ELR (cell line): ENCODE data around the gene PLPPR2.
"Not testable (repeated sequence)": the region's sequence is repeated elsewhere in the genome, so short reads cannot be mapped to it uniquely, and the experiment has no call there.

Source experiments
- DNase-seq: peaks from one replicate; pipeline ENCODE4 v3.0.0-alpha.2; 2015; ENCODE audit warnings: low read depth

Gene PLPPR2, protein sequence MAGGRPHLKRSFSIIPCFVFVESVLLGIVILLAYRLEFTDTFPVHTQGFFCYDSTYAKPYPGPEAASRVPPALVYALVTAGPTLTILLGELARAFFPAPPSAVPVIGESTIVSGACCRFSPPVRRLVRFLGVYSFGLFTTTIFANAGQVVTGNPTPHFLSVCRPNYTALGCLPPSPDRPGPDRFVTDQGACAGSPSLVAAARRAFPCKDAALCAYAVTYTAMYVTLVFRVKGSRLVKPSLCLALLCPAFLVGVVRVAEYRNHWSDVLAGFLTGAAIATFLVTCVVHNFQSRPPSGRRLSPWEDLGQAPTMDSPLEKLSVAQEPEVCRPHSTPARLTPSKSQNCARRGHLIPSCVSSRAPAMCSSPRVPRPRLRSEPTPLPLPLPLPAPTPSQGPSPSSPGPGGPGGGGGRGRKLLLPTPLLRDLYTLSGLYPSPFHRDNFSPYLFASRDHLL

DNA sequence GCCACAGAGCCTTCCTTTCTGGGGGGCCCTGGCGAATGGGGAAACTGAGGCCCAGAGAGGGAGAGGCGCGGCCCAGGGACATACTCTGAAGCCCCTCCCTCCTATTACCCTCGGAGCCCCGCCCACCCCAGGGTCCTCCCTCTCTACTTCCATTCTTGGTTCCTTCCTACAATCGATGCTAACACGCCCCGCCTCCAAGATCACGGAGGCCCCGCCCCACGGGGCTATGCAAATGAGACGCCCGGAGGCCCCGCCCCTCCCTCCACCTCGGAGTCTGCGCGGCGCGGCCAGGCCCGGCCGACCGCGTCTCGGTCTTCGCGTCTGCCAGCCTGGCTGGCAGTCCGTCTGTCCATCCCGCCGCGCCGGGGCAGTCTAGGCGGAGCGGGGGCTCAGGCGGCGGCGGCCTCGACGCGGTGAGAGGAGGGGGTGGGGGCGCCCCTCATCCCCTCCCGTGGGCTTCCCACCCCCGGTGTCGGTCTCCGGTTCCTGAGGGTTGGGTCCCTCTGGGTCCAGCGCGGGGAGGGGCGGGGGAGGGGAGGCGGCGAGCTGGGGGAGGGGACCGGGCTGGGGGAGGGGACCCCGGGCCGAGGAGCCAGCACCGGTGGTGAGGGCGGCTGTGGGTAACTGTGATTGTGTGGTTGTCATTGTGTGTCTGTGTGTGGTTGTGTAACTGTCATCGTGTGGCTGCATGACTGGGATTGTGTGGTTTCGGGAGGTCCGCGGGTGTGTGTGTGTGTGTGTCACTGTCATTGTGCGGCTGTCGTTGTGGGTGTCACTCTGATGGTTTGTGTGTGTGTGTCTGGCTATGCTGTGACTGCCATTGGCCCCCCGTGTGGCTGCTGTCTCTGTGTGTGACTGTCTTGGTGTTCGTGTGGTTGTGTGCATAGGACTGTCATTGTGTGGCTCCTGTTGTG lies at the start of gene PLPPR2:
Gene PLPPR2, plus strand, starts transcription at position 273 of the 914 bp plus-strand sequence. CDS start 2,242 bp downstream, outside the sequence.
- peak; percentile 92 for DNase-seq

DNA sequence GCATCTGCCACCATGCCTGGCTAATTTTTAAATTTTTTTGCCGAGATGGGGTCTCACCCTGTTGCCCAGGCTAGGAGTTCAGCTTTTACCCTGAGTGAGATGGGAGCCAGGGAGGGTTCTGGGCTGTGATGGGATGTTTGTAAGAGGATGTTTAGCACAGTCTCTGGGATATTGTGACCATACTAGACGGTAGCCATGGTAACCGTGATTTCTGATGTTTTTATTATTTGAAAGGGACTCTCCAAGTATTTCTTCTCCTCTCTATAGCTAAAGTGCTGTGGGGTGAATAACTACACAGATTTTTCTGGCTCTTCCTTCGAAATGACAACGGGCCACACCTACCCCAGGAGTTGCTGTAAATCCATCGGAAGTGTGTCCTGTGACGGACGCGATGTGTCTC lies 48.9 kb upstream of the PLPPR2 start:
- DNase-seq: no peak

DNA sequence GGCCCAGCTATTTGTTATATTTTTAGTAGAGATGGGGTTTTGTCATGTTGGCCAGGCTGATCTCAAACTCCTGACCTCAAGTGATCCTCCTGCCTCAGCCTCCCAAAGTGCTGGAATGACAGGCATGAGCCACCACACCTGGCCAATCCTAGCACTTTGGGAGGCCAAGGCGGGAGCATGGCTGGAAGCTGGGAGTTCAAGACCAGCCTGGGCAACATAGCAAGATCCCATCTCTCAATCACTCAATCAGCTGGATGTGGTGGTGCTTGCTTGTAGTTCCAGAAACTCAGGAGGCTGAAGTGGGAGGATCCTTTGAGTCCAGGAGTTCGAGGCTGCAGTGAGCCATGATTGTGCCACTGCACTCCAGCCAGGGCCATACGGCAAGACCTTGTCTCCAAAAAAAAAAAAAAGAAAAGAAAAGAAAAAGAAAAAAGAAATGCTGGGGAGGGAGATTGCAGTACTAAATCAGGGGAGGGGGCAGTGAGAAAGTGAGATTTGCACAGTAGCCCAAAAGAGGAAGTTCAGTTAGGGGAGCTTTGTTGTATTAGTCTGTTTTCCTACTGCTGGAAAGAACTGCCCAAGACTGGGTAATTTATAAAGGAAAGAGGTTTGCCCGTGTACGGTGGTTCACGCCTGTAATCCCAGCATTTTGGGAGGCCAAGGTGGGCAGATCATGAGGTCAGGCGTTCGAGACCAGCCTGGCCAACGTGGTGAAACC lies 34.8 kb upstream of the PLPPR2 start:
- DNase-seq: not testable (repeated sequence)

DNA sequence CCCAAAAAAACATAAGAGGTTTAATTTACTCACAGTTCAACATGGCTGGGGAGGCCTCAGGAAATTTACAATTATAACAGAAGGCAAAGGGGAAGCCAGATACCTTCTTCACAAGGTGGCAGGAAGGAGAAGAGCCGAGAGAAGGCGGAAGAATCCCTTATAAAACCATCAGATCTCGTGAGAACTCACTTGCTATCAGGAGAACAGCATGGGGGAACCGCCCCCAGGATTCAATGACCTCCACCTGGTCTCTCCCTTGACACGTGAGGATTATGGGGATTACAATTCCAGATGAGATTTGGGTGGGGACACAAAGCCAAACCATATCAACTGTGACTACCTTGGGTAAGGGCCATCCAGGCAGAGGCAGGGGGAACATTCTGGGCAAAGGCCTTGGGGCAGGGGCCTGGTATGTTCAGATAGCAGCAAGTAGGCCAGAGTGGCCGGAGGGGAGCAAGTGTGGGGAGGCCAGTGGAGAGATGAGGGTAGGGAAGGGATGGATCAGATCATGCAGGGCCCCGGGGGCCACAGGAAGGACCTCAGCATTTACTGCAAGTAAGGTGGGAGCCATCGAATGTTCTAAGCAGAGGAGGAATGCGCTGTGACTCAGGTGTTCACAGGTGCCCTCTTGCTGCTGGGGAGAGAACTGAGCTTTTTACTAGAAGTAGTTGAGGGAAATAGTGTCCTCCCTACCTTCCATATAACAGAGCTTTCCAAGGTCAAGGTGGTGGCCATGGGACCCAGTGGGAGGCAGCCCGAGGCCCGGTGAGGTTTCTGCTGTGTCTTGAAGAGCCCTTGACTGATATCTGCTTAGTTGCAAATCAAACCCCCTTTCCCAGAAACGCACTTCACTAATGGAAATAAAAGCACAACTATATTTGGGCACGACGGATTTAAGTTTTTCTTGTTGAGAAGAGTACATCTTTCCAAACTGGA lies 33.8 kb upstream of the PLPPR2 start:
- DNase-seq: no peak

DNA sequence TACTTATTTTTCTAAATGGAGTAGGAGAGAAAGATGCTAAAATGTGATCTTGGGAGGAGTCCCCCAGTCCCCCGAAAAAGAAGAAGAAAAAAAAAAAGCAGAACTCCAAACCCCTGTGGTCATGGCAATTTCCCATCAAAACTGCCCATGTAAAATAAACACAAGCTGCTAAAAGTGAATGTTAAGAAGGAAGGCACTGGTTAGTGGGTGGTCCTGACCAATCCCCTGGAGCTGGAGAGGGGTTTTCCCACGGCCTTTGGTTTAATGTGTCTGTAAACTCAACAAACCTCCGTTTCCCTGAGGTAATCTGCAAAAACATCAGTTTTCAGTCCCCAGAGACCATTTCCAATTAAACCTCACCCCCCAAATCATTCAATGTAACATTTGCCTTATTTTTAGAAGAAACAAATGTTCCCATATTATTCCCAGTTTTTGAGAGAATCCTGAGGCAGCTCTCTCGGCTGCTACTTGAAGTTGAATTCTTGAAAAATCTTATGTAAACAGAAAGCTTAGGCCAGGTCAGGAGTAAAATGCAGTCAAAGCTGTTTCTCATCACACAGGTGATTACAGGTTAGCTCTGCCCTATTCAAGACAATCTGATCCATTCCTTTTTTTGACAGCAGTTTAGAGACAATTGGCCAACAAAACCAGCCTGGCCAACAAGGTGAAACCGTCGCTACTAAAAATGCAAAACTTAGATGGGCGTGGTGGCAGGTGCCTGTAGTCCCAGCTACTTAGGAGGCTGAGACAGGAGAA lies 32.8 kb upstream of the PLPPR2 start:
- no peak for DNase-seq

DNA sequence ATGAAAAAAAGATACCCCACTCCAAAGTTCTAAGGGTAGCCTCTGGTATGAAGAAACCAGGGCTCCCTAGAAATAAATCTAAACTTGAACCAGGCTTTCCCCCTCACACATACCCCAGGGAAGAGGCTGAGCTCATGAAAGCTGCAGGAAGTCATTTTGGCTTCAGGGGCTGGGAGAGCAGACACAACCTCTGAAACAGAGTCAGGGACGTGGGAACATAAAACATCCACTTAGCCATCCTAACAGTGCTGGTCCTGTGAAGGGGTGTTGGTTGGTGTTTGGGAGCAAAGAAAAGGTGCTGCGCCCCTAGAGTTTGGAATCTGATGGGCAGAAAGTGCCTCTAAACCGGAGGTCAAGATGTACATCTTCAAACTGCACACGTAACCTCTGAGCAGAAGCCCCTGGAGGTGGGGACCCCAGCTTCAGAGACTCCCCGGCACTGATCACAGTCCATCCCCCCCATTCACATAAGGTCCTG lies 31.6 kb upstream of the PLPPR2 start:
- no peak for DNase-seq

DNA sequence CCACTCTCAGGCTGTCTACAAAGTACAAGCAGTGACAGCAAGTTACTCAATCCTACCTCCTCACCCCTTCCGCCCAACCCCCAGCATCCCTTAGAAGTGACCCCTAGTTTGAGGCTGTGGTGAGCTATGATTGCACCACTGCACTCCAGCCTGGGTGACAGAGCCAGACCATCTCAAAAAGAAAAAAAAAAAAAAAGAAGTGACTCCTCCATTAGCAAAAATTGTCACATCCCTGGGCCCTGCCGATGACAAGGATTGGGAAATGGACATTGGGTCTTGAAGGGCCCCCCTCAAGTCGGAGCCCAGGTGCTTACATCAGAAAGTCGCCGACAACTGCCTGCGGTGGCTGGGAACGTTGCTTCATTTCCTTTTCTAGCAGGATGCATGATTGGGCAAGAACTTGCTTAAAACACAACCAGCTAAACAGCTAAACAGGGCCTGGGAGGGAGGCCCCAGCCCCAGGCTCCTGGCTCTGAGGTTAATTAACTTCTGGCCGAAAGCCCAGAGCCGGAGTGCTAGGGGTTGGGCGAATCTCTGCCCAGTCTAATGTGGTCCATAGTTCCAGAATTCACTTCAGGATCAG lies 31.1 kb upstream of the PLPPR2 start:
- DNase-seq: peak; percentile 87

DNA sequence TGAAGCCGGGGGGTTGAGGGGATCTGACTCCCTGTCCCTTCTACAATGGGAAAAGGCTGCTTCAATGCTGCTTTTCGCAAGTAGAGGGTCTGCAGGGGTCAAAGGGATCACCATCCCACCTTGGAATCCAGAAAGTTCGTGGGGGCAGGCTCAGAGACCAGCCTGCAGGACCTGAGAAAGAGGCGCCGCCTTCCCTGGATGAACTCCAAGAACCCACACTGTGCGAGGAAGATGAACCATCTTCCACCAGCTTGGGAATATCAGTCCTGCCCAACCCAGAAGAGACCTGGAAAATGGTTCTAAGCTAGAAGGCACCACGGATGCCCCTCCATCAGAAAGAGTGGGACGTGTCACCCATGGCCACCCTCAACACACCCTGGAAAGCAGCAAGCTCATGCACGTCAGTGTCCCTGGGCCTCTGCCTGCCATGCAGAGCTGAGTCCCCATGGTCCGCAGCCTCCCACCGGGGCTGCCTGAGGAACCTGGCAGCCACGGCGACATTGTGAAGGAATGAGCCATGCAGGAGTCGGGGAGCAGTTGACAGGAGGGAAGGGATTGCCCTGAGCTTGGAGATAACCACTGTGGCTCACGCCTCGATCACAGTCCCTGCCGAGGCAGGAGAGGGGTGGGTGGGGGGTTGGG lies 30.4 kb upstream of the PLPPR2 start:
- no peak for DNase-seq

DNA sequence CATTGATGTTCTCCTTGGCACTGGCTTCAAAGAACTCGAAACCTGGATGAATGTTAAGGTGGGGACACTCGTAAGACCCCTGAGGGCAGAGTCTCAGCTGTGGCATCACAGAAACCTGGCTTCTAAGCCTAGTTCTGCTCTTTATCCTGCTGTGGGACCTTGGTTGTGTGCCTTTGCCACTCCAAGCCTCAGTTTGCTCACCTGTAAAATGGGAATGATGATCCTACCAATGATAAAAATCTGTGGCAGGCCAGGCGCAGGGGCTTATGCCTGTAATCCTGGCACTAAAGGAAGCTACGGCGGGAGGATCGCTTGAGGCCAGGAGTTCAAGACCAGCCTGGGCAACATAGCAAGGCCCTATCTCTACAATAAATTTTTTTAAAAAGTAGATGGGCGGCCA lies 29.7 kb upstream of the PLPPR2 start:
- no peak for DNase-seq

DNA sequence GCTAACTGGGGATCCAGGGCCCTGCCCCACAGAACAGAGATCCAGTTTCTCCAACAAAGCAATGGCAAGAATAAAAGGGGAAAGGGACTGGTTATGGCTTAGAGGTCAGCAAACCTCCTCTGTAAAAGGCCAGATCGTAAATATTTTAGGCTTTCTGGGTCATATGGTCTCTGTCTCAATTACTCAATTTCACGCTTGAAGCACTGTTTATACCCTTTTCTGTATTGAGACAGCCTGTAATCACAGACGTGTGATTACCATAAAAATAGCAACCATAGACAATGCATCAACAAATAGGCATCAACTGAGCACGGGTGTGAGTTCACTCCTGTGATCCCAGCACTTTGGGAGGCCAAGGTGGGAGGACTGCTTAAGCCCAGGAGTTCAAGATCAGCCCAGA lies 25.1 kb upstream of the PLPPR2 start:
- DNase-seq: no peak

DNA sequence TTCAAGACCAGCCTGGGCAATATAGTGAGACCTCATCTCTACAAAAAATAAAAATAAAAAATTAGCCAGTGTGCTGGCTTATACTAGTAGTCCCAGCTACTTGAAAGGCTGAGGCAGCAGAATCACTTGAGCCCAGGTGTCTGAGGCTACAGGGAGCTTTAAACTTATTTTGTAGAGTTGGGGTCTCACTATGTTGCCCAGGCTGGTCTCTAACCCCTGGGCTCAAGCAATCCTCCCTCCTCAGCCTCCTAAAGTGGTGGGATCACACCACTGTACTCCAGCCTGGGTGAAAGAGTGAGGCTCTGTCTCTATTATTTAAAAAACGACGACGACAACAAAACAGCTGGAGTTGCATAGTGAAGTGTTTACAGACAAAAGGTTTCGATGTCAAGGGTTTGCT lies 23.7 kb upstream of the PLPPR2 start:
- no peak for DNase-seq

DNA sequence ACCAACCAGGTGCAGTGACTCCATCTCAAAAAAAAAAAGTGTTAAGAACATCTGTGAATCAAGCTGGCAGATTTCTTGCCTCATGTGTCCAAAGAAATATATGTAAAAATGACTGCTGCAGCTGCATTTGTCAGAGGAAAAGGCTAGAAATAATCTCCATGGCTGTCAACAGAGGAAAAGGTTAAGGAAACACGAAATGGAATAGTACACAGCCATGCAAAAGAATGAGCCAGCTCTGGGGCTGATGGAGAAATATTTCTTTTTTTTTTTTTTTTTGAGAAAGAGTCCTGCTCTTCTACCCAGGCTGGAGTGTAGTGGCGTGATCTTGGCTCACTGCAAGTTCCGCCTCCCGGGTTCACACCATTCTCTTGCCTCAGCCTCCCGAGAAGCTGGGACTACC lies 22.4 kb upstream of the PLPPR2 start:
- no peak for DNase-seq

DNA sequence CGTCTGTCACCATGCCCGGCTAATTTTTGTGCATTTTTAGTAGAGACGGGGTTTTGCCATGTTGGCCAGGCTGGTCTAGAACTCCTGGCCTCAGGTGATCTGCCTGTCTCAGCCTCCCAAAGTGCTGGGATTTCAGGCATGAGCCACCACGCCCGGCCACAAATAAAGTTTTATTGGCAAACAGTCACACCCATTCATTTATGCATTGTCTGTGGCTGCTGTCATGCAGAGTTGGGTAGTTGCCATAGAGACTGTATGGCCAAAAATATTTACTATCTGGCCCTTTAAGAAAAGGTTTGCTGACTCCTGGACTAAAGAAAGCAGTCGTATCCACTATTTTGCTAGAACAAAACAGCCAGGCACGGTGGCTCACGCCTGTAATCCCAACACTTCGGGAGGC lies 21.4 kb upstream of the PLPPR2 start:
- DNase-seq: peak; percentile 52

DNA sequence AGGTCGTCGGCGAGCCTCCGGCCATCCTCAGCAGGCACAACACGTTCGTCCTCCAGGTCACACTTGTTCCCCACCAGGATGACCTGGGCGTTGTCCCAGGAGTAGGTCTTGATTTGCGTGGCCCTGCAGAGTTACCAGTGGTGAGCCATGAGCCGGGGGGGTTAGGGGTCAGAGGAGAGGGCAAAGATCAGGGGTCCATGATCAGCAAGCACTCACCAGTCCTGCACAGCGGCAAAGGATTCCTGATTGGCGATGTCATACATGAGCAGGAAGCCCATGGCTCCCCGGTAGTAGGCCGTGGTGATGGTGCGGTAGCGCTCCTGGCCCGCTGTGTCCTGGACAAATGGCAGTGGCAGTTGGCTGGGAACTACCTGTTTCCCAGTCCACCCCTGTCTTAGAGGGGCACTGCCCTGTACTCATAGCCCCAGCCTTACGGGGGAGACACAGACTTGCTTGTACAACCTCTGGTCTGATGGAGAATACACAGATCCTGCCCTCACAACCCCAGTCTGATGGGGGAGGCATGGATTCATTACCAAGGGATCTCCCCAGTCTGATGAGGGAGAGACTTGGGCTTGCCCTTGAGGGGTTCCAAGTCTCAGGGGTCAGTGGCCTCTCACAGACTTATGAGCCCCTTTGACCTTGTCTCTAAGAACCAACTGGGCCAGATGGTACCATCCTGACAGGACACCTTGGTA lies 19.6 kb upstream of the PLPPR2 start:
- DNase-seq: no peak

DNA sequence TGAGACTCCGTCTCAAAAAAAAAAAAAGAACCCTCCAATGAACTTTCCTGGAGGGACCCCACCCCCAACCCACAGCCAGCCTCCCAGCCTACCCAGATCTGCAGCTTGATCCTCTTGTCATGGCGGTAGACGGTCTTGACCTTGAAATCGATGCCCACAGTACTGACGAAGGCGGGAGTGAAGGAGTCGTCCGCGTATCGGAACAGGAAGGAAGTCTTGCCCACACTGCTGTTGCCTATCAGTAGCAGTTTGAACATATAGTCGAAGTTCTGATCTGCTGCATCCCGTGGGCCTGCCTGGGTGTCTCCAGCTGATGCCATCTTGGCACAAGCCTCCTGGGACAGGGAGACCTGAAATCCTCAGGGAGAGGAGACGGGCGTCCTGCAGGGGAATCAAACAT lies 18.2 kb upstream of the PLPPR2 start:
- DNase-seq: no peak

DNA sequence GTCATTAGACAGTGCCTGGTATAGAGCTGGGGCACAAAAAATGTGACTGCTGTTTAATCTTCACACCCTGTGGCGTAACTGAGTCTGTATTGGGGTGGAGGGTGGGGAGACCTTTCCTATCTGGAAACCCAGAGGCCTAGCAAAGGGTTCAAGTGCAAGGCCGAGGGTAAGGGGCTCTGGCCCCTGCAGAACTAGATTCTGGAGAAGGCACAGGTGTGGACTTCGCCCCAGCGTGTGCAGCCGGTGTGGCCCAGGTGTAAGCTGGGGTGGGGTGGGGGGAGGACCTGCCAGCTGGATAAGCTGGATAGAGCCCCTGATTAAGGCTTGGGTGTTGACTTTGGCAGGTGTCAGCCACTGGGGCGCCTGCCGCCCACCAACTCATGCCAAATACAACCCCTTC lies 17.1 kb upstream of the PLPPR2 start:
- no peak for DNase-seq

DNA sequence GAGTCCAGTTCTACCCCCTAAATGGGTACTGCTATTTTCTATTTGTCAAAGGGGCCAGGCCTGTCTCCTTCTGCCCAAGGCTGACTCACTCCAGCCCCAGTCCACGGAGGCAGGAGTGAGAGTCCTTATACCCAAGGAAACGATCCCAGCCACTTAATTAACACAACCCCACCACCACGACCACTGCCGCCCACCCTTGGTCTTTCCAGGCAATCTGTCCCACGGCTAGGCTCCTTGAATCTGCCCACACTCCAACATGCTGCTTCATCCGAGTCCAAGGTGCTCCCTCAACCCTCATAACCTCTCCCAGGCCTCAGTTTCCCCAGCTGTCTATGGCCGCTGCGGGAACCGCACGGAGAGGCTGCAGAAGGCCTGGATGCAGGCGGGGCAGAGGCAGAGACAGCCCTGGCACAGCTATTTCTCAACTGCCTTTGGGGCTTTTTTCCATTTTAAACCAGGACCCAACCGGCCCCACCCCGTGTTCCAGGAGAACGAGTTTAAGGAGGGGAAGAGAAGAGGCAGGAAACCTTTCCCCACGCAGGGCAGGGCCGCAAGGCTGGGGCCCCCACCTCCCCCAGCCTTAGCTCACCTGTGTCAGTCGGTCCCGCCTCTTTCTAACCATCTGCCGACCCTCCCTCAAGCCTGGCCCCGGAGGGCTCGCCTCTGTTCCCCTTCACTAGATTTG lies 16.5 kb upstream of the PLPPR2 start:
- DNase-seq: no peak
